ENCODE data around the gene CLPTM1. TPM values are rescaled to one million over a fixed set of nuclear protein-coding genes. Genes with fewer than 3 reads are reported as not detected.

The CLPTM1 gene
- total RNA-seq, 2 donors from 2014 or later = 98.6 to 165 TPM

DNA sequence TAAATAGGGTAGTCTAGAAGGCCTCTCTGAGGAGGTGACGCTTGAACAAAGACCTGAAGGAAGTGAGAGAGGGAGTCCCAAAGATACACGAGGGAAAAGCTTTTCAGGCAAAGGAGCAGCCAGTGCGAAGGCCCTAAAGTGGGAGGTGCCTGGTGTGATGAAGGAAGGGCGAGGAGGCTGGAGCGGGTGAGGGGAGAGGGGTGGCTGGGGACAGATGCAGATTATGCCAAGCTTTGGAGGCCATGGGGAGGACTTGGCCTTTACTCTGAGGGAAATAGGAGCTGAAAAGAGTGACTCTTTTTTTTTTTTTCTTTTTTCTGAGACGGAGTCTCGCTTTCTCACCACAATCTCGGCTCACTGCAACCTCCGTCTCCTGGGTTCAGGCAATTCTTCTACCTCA is 2.9 kb downstream of the CLPTM1 start:
- H3K9ac ChIP-seq (ENCODE audit: low read depth in 2 of 2, low read length in 2 of 2) = no peak overlapping the region
- no peaks in the 10 kb centered on the region for H3K9me3 ChIP-seq
- no peak overlapping the region for H3K4me3 ChIP-seq
- no peak overlapping the region for H3K27ac ChIP-seq
- TF ChIP-seq, protein P1, sequence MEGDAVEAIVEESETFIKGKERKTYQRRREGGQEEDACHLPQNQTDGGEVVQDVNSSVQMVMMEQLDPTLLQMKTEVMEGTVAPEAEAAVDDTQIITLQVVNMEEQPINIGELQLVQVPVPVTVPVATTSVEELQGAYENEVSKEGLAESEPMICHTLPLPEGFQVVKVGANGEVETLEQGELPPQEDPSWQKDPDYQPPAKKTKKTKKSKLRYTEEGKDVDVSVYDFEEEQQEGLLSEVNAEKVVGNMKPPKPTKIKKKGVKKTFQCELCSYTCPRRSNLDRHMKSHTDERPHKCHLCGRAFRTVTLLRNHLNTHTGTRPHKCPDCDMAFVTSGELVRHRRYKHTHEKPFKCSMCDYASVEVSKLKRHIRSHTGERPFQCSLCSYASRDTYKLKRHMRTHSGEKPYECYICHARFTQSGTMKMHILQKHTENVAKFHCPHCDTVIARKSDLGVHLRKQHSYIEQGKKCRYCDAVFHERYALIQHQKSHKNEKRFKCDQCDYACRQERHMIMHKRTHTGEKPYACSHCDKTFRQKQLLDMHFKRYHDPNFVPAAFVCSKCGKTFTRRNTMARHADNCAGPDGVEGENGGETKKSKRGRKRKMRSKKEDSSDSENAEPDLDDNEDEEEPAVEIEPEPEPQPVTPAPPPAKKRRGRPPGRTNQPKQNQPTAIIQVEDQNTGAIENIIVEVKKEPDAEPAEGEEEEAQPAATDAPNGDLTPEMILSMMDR (IDR thresholded peaks at IDR 0.05) = no peak
- no peak for DNase-seq
- intact Hi-C loops (cut with DNase I) = no loop called here
- H3K27me3 ChIP-seq = no peaks in the 10 kb centered on the region
- H3K4me1 ChIP-seq = peaks cover 20% of the 10 kb centered on the region
- H3K36me3 ChIP-seq = no peaks in the 10 kb centered on the region

- no peaks in the 10 kb centered on the region for H3K9me3 ChIP-seq
- intact Hi-C loops (cut with DNase I) = no loop called here
- H3K4me3 ChIP-seq = no peak overlapping the region
- no peak overlapping the region for H3K27ac ChIP-seq
- peaks cover 4% of the 10 kb centered on the region for H3K36me3 ChIP-seq
- no peaks in the 10 kb centered on the region for H3K27me3 ChIP-seq
- no peak for DNase-seq
- TF ChIP-seq, protein P1 (IDR thresholded peaks at IDR 0.05) = no peak
- peaks cover 14% of the 10 kb centered on the region for H3K4me1 ChIP-seq
- no peak overlapping the region for H3K9ac ChIP-seq (ENCODE audit: low read depth in 2 of 2, low read length in 2 of 2)
Measured at GRCh38 chr19:44959691-44960090, 4.5 kb downstream of the CLPTM1 start.

GRCh38 chr19:44960906-44961728 is 5.9 kb downstream of the CLPTM1 start:
- H3K9ac ChIP-seq (ENCODE audit: low read depth in 2 of 2, low read length in 2 of 2) = no peak overlapping the region
- H3K4me3 ChIP-seq = no peak overlapping the region
- H3K9me3 ChIP-seq = no peaks in the 10 kb centered on the region
- peaks cover 14% of the 10 kb centered on the region for H3K36me3 ChIP-seq
- TF ChIP-seq, protein P1 (IDR thresholded peaks at IDR 0.05) = no peak
- no peak for DNase-seq
- no peaks in the 10 kb centered on the region for H3K27me3 ChIP-seq
- no peak overlapping the region for H3K27ac ChIP-seq
- intact Hi-C loops (cut with DNase I) = no loop called here
- peaks cover 12% of the 10 kb centered on the region for H3K4me1 ChIP-seq

GRCh38 chr19:44961821-44962220 is 6.6 kb downstream of the CLPTM1 start:
- TF ChIP-seq, protein P1 (IDR thresholded peaks at IDR 0.05) = no peak
- Histone ChIP-seq H3K27ac (no peak overlapping the region), H3K27me3 (no peaks in the 10 kb centered on the region), H3K9me3 (no peaks in the 10 kb centered on the region), H3K4me1 (peaks cover 5% of the 10 kb centered on the region), H3K4me3 (no peak overlapping the region), H3K36me3 (peaks cover 14% of the 10 kb centered on the region), H3K9ac (ENCODE audit: low read depth in 2 of 2, low read length in 2 of 2) (no peak overlapping the region)
- no peak for DNase-seq
- intact Hi-C loops (cut with DNase I) = no loop called here

- Histone ChIP-seq H3K9ac (ENCODE audit: low read depth in 2 of 2, low read length in 2 of 2) (no peak overlapping the region), H3K4me1 (no peaks in the 10 kb centered on the region), H3K36me3 (peaks cover 14% of the 10 kb centered on the region), H3K4me3 (no peak overlapping the region), H3K27me3 (no peaks in the 10 kb centered on the region), H3K27ac (no peak overlapping the region), H3K9me3 (no peaks in the 10 kb centered on the region)
- TF ChIP-seq, protein P1 (IDR thresholded peaks at IDR 0.05) = no peak
- intact Hi-C loops (cut with DNase I) = no loop called here
- DNase-seq = no peak
Measured at GRCh38 chr19:44968118-44968517, 12.9 kb downstream of the CLPTM1 start.
